ENCODE data around the gene PRKCA.

The PRKCA gene

GRCh38 chr17:66432411-66432957 lies 130.1 kb downstream of the PRKCA start:
- no peak for TF ChIP-seq EZH2phosphoT487 (IDR thresholded peaks at IDR 0.05; ENCODE audit: borderline replicate concordance, low read length)
- no peak overlapping the region for H3K4me2 ChIP-seq (ENCODE audit: low read length)
- no peaks in the 10 kb centered on the region for H3K36me3 ChIP-seq (ENCODE audit: control insufficient read depth, low read length)
- no peaks in the 10 kb centered on the region for H3K9me3 ChIP-seq (ENCODE audit: control insufficient read depth, insufficient read depth, low read length)
- no peak overlapping the region for H3K27ac ChIP-seq (ENCODE audit: low read depth, low read length)
- H3K4me1 ChIP-seq (ENCODE audit: control insufficient read depth, low read length), result peaks cover 29% of the 10 kb centered on the region
- H4K20me1 ChIP-seq (ENCODE audit: control insufficient read depth, insufficient read depth, low read depth, low read length), result no peaks in the 10 kb centered on the region
- no peaks in the 10 kb centered on the region for H3F3A ChIP-seq (ENCODE audit: control insufficient read depth, insufficient read depth)
- H3K9me2 ChIP-seq (replicated peaks; ENCODE audit: control insufficient read depth, low read length), result no peaks in the 10 kb centered on the region
- peaks cover 5% of the 10 kb centered on the region; the same call in 1 of the 2 replicates for H3K79me2 ChIP-seq (ENCODE audit: control insufficient read depth, low read length)
- no peak overlapping the region for H3K4me3 ChIP-seq (ENCODE audit: low read length)
- H3K27me3 ChIP-seq (ENCODE audit: control insufficient read depth, low read length), result no peaks in the 10 kb centered on the region

GRCh38 chr17:66432996-66433551 lies 130.7 kb downstream of the PRKCA start:
- H3K4me2 ChIP-seq (ENCODE audit: low read length), result no peak overlapping the region

GRCh38 chr17:66435182-66435581 lies 132.8 kb downstream of the PRKCA start:
- Histone ChIP-seq H3F3A (ENCODE audit: control insufficient read depth, insufficient read depth) (peaks cover 10% of the 10 kb centered on the region), H3K9me2 (replicated peaks; ENCODE audit: control insufficient read depth, low read length) (no peaks in the 10 kb centered on the region), H3K4me2 (ENCODE audit: low read length) (no peak overlapping the region), H4K20me1 (ENCODE audit: control insufficient read depth, insufficient read depth, low read depth, low read length) (no peaks in the 10 kb centered on the region), H3K9me3 (ENCODE audit: control insufficient read depth, insufficient read depth, low read length) (no peaks in the 10 kb centered on the region), H3K27ac (ENCODE audit: low read depth, low read length) (no peak overlapping the region), H3K4me3 (ENCODE audit: low read length) (no peak overlapping the region), H3K4me1 (ENCODE audit: control insufficient read depth, low read length) (peaks cover 46% of the 10 kb centered on the region), H3K79me2 (ENCODE audit: control insufficient read depth, low read length) (peaks cover 3% of the 10 kb centered on the region; the same call in 1 of the 2 replicates), H3K27me3 (ENCODE audit: control insufficient read depth, low read length) (no peaks in the 10 kb centered on the region), H3K36me3 (ENCODE audit: control insufficient read depth, low read length) (no peaks in the 10 kb centered on the region)
- TF ChIP-seq CTCF (IDR thresholded peaks at IDR 0.05; ENCODE audit: low read depth, low read length, poor library complexity, severe bottlenecking) (no peak), EZH2phosphoT487 (IDR thresholded peaks at IDR 0.05; ENCODE audit: borderline replicate concordance, low read length) (no peak)

More at GRCh38 chr17:66432996-66433551, 130.7 kb downstream of the PRKCA start:
- Histone ChIP-seq H3K27me3 (ENCODE audit: control insufficient read depth, low read length) (no peaks in the 10 kb centered on the region), H3K27ac (ENCODE audit: low read depth, low read length) (no peak overlapping the region), H3K4me1 (ENCODE audit: control insufficient read depth, low read length) (peaks cover 34% of the 10 kb centered on the region), H3K36me3 (ENCODE audit: control insufficient read depth, low read length) (no peaks in the 10 kb centered on the region), H3K79me2 (ENCODE audit: control insufficient read depth, low read length) (peaks cover 5% of the 10 kb centered on the region; the same call in 1 of the 2 replicates), H3F3A (ENCODE audit: control insufficient read depth, insufficient read depth) (peaks cover under 1% of the 10 kb centered on the region; the same call in 1 of the 2 replicates), H4K20me1 (ENCODE audit: control insufficient read depth, insufficient read depth, low read depth, low read length) (no peaks in the 10 kb centered on the region), H3K4me3 (ENCODE audit: low read length) (no peak overlapping the region), H3K9me2 (replicated peaks; ENCODE audit: control insufficient read depth, low read length) (no peaks in the 10 kb centered on the region), H3K9me3 (ENCODE audit: control insufficient read depth, insufficient read depth, low read length) (no peaks in the 10 kb centered on the region)
- no peak for TF ChIP-seq CTCF (IDR thresholded peaks at IDR 0.05; ENCODE audit: low read depth, low read length, poor library complexity, severe bottlenecking)
- TF ChIP-seq EZH2phosphoT487 (IDR thresholded peaks at IDR 0.05; ENCODE audit: borderline replicate concordance, low read length), result no peak

GRCh38 chr17:66436631-66437030 lies 134.2 kb downstream of the PRKCA start:
- Histone ChIP-seq H3K36me3 (ENCODE audit: control insufficient read depth, low read length) (no peaks in the 10 kb centered on the region), H3F3A (ENCODE audit: control insufficient read depth, insufficient read depth) (peaks cover 13% of the 10 kb centered on the region), H3K27ac (ENCODE audit: low read depth, low read length) (no peak overlapping the region), H3K27me3 (ENCODE audit: control insufficient read depth, low read length) (no peaks in the 10 kb centered on the region), H3K4me2 (ENCODE audit: low read length) (no peak overlapping the region), H3K4me3 (ENCODE audit: low read length) (no peak overlapping the region), H3K9me2 (replicated peaks; ENCODE audit: control insufficient read depth, low read length) (no peaks in the 10 kb centered on the region), H4K20me1 (ENCODE audit: control insufficient read depth, insufficient read depth, low read depth, low read length) (no peaks in the 10 kb centered on the region), H3K79me2 (ENCODE audit: control insufficient read depth, low read length) (peaks cover 3% of the 10 kb centered on the region; the same call in 1 of the 2 replicates), H3K4me1 (ENCODE audit: control insufficient read depth, low read length) (peaks cover 61% of the 10 kb centered on the region), H3K9me3 (ENCODE audit: control insufficient read depth, insufficient read depth, low read length) (no peaks in the 10 kb centered on the region)
- TF ChIP-seq CTCF (IDR thresholded peaks at IDR 0.05; ENCODE audit: low read depth, low read length, poor library complexity, severe bottlenecking) (no peak), EZH2phosphoT487 (IDR thresholded peaks at IDR 0.05; ENCODE audit: borderline replicate concordance, low read length) (no peak)

Data from DOHH2 (cell line).